ENCODE measurements around the gene ZC3H4.

Gene ZC3H4

GRCh38 chr19:47134545-47134944 lies 21.0 kb upstream of the ZC3H4 start:
- no peak overlapping the region for H3K27ac ChIP-seq
- TF ChIP-seq CTCF (IDR thresholded peaks at IDR 0.05) (no peak), ZFX (IDR thresholded peaks at IDR 0.05; ENCODE audit: borderline replicate concordance) (no peak)

- H3K27ac ChIP-seq, result no peak overlapping the region; the same call in 1 of the 2 replicates
- TF ChIP-seq CTCF (IDR thresholded peaks at IDR 0.05), result no peak
- no peak for TF ChIP-seq ZFX (IDR thresholded peaks at IDR 0.05; ENCODE audit: borderline replicate concordance)
Observed at GRCh38 chr19:47133021-47133471, 19.5 kb upstream of the ZC3H4 start.

GRCh38 chr19:47132194-47132852 lies 18.7 kb upstream of the ZC3H4 start:
- peak overlapping the region; percentile 80 for H3K27ac ChIP-seq
- TF ChIP-seq CTCF (IDR thresholded peaks at IDR 0.05) (no peak), ZFX (IDR thresholded peaks at IDR 0.05; ENCODE audit: borderline replicate concordance) (no peak)

DNA sequence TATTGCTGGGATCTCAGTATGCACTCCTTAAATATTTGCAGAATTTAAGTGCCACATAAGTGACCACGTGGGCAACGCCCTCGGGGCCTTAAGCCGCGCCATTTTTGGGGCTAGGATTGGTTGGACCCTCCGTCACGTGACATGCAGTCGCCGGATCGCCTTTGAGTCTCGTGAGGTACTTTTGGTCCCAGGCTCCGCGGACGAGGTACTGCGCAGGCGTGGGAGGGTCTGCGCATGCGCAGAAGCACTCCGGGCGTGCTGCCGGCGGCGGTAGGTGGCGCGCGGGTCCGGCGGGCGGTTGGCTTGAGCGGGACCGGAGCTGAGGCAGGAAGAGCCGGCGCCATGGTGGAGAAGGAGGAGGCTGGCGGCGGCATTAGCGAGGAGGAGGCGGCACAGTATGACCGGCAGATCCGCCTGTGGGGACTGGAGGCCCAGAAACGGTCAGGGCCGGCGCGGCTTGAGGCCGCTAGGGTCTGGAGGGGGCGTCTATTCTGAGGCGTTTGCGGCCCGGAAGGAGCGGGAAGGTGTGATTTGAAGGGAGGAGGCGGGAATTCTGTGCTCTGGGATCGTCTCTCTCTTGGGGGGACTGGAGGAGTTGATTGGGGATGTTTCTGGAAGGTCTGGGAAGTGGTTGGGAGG lies 17.1 kb upstream of the ZC3H4 start, which contains the start of gene SAE1:
TSS of gene SAE1 (plus strand) at position 247 of the 639 bp plus-strand sequence. CDS start at position 343, 96 bp downstream.
- peak within 1 kb of the TSS; percentile 80 for H3K27ac ChIP-seq
- TF ChIP-seq CTCF (IDR thresholded peaks at IDR 0.05) (peak; percentile 76), ZFX (IDR thresholded peaks at IDR 0.05; ENCODE audit: borderline replicate concordance) (no peak)

- TF ChIP-seq ZFX (IDR thresholded peaks at IDR 0.05; ENCODE audit: borderline replicate concordance) (no peak), CTCF (IDR thresholded peaks at IDR 0.05) (no peak)
- H3K27ac ChIP-seq, result peak overlapping the region; percentile 80
Observed at GRCh38 chr19:47130120-47130588, 16.6 kb upstream of the ZC3H4 start.

GRCh38 chr19:47129579-47129978 lies 16.0 kb upstream of the ZC3H4 start:
- H3K27ac ChIP-seq, result peak overlapping the region; percentile 80; the same call in 1 of the 2 replicates
- TF ChIP-seq CTCF (IDR thresholded peaks at IDR 0.05) (no peak), ZFX (IDR thresholded peaks at IDR 0.05; ENCODE audit: borderline replicate concordance) (no peak)

GRCh38 chr19:47125669-47125938 lies 12.0 kb upstream of the ZC3H4 start:
- no peak overlapping the region for H3K27ac ChIP-seq
- no peak for TF ChIP-seq CTCF (IDR thresholded peaks at IDR 0.05)
- no peak for TF ChIP-seq ZFX (IDR thresholded peaks at IDR 0.05; ENCODE audit: borderline replicate concordance)

Data from 22Rv1 (cell line).